Left hindlimb (tissue), 1 donor: ENCODE data around the gene ZDHHC14.
A peak's percentile ranks its signal among the peaks of the same experiment; 100 is the strongest.
"Not testable (repeated sequence)": the region's sequence is repeated elsewhere in the genome, so short reads cannot be mapped to it uniquely, and the experiment has no call there.

Experiments
- DNase-seq: peaks from one replicate; pipeline ENCODE4 v3.0.0-alpha.2; 2018

The ZDHHC14 gene

DNA sequence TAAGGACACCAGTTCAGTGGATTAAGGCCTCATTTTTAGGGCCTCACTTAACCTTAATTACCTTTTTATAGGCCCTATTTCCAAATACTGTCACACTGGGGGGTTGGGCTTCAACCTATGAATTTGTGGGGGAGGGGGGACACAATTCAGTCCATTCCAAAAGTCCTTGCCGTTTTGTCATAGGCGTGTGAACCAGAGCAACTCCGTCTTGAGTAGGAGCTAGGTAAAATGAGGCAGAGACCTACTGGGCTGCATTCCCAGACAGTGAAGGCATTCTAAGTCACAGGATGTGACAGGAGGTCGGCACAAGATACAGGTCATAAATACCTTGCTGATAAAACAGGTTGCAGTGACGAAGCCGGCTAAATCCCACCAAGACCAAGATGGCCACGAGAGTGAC lies 328.6 kb downstream of the ZDHHC14 start:
- no peak for DNase-seq

- no peak for DNase-seq
Measured at GRCh38 chr6:157710604-157711003, 329.6 kb downstream of the ZDHHC14 start.

- no peak for DNase-seq
Measured at GRCh38 chr6:157711060-157711459, 330.1 kb downstream of the ZDHHC14 start.

GRCh38 chr6:157712585-157713295 lies 331.8 kb downstream of the ZDHHC14 start:
- no peak for DNase-seq

GRCh38 chr6:157713451-157714152 lies 332.6 kb downstream of the ZDHHC14 start:
- no peak for DNase-seq

DNA sequence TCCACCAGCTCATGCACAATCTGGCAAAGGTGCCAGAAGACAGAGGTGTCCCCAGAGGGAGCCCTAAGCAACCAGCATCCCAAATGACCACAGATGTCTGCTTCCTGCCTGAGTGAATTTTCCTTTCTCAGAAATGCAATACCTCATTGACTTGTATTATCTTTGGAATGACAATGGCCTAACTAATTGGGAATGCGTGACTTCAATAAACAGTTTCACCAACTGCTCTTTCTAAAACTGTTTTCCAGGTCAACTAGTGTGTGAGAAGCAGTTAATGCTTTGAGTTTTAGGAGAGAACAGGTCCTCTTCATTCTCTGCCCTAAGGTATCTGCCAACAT lies 333.1 kb downstream of the ZDHHC14 start:
- DNase-seq = no peak

GRCh38 chr6:157715728-157716164 lies 334.8 kb downstream of the ZDHHC14 start:
- DNase-seq = peak; percentile 63

GRCh38 chr6:157716251-157716995 lies 335.4 kb downstream of the ZDHHC14 start:
- DNase-seq = no peak

DNA sequence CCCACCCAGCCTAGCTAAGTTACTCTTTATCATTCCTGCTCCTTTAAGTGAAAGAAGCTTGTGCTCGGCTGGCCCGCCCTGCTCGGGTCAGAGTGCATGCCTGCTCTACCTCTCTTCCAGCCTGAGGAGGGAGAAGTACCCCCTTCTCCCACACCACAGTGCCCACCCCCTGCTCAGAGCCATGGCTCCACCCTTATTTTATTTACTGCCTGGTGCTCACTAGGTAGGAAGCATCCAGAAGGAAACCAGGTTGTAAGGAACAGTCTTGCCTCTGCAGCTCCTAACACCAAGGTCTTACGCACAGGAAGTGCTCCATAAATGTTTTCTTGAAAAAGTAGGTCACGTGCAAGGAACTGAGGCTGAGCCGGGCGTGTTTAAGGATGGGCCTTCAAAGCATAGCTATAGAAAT lies 336.4 kb downstream of the ZDHHC14 start:
- no peak for DNase-seq

GRCh38 chr6:157718503-157719187 lies 337.7 kb downstream of the ZDHHC14 start:
- no peak for DNase-seq

DNA sequence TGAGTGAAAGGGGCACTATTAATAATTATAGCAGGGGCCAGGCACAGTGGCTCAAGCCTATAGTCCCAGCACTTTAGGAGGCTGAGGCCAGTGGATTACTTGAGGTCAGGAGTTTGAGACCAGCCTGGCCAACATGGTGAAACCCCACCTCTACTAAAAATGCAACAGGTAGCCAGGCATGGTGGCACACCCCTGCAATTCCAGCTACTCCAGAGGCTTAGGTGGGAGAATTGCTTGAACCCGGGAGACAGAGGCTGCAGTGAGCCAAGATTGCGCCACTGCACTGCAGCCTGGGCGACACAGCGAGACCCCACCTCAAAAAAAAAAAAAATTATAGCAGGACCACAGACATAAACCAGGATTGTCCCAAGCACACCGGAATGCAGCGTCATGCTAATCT lies 340.0 kb downstream of the ZDHHC14 start:
- DNase-seq = not testable (repeated sequence)

DNA sequence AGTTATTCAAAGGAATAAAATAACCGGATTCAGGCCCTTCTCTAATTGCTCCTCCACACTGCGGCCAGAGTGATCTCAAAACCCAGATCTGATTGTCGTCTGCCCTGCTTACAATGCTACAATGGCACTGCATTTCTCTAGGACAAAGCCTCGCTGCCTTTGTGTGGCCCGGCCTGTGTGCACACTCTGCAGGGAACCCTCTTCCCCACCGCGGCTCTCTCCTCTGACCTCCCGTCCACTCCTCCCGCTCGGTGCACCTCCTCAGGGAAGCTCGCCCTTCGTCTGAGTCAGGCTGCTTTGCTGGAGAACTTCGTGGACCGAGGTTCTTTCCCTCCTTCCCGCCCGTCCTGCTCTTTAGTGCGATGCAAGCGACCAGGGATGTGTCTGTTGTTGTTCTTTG lies 340.4 kb downstream of the ZDHHC14 start:
- DNase-seq = no peak

GRCh38 chr6:157721830-157722229 lies 340.8 kb downstream of the ZDHHC14 start:
- DNase-seq = no peak

DNA sequence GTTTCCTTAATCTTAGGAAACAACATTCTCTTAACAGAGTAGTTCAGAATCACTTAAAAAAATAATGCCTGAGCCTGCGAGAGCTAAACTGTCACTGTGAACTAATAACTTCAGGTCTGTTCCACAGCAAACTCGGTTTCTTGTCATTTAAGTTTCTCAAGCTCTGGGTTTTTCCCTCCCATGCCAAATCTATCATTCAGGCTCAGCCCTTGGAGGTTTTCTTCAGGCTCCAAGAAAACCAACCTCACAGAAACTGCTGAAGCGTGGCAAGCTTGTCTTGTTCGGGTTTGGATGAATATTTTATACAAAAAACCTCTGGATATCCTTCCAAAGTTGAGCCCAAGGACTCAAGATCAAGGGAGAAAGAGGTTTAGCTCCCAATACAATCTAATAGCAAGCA lies 342.4 kb downstream of the ZDHHC14 start:
- DNase-seq = no peak

DNA sequence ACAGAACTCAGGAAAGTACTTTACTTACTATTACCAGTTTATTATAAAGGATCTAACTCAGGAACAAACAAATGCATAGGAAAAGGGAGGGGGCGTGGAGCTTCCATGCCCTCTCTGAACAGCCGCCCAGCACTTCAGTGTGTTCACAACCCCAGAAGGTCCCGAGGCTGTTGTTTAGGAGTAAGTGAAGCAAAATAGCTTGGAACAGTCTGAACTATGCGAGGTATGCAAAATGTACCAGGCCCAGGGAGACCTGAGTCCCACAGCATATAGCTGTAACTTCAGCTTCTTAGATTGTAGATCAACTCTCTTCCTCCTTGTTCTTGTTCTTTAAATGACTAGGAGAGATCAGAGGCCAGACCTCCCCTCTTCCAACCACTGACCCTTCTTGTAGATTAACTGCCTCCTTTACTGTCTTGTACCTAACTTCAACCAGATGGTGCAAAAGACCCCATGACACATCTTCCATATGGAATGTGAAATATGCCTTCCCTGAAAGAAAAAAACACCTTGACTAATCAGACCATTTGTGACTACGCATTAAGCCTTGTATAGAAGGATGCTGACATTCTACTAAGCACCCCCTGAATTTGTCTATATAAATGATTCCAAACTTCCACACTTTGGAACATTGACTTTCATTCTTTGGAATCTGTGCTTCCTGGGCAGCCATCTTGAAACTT lies 343.3 kb downstream of the ZDHHC14 start:
- no peak for DNase-seq

DNA sequence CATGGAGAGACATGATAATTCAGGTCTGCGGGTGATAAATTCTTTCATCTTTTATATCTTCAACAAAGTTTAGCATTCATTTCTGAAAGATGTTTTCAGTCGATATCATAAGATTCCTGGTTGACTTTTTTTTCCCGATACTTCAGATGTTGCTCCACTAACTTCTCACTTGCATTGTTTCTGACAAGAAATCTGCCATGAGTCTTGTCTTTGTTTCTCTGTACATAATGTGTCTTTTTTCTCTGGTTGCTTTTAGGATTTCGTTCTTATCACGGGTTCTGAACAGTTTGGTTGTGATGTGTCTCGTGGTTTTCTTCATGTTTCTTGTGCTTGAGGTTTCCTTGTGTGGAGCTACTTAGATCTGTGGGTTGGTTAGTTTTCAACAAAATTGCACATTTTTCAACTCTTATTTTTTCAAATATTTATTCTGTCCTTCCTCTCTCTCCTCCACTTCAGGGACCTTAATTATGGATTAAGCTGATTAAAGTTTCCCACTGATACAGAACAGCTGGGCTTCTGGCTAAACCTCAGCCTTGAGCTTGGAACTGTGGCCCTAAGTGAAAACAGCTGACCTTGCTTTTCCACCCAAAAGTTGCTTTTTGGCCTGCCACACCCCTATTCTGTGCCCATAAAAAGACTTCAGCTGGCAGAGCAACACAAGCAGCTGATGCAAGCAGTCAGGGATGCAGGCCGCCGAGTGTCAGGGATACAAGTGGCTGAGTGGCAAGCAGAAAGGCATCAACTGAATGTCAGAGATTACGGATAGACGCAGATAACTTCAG lies 344.2 kb downstream of the ZDHHC14 start:
- DNase-seq = no peak

DNA sequence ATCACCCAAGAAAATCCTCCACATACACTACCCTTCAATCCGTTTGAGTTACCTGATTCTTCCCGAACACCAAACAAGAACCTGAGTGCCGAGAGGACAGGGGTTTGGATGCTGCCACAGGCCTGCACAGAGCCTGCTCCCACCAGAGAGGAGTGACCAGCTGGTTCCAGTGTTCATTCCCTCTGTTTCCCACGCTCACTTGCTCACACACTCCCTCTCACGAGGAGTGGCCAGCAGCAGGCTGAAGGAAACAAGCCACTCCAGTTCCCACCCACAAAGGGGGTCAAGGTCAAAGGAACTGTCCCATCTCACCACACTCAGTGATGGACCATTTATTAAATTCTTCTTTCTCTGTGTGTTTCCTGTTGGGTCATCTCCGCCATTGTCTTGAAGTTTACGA lies 344.8 kb downstream of the ZDHHC14 start:
- DNase-seq = no peak

GRCh38 chr6:157726892-157727628 lies 346.1 kb downstream of the ZDHHC14 start:
- no peak for DNase-seq
